ENCODE measurements around the gene SLC9A9. TPM values are rescaled to one million over a fixed set of nuclear protein-coding genes. Genes with fewer than 3 reads are reported as not detected.

Gene SLC9A9
- polyA plus RNA-seq, 1 donor from 2014 or later: 0.54 TPM

DNA sequence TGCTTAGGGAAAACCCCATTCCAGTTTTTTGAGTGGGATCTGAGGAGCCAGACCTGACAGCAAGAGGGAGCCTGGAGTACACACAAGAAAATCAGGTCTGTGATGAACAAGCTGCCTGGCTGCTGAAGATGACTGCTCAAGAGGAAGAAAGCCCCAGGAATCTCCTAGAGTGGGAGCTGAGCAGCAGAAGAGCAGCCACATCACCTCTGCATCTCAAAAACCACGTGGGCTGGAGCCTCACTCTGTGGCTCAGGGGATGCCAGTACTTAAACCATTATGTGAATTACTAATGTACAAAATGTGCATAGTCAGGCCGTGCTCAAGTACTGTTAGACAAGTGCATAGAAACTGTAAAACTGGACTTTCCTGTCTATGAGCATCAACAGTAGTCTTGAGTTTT is 52.4 kb downstream of the SLC9A9 start:
- H4K20me1 ChIP-seq (ENCODE audit: insufficient read depth): no peaks in the 10 kb centered on the region
- TF ChIP-seq EZH2 (IDR thresholded peaks at IDR 0.05; ENCODE audit: borderline replicate concordance, insufficient read depth, low read length, poor library complexity, severe bottlenecking) (no peak), MXI1 (conservative IDR thresholded peaks at IDR 0.05; ENCODE audit: poor library complexity, severe bottlenecking) (no peak), POLR2AphosphoS5 (IDR thresholded peaks at IDR 0.05) (no peak), RAD21 (conservative IDR thresholded peaks at IDR 0.05) (peak; percentile 18), EP300 (conservative IDR thresholded peaks at IDR 0.05; ENCODE audit: poor library complexity, severe bottlenecking) (no peak)
- TF ChIP-seq, protein P1, sequence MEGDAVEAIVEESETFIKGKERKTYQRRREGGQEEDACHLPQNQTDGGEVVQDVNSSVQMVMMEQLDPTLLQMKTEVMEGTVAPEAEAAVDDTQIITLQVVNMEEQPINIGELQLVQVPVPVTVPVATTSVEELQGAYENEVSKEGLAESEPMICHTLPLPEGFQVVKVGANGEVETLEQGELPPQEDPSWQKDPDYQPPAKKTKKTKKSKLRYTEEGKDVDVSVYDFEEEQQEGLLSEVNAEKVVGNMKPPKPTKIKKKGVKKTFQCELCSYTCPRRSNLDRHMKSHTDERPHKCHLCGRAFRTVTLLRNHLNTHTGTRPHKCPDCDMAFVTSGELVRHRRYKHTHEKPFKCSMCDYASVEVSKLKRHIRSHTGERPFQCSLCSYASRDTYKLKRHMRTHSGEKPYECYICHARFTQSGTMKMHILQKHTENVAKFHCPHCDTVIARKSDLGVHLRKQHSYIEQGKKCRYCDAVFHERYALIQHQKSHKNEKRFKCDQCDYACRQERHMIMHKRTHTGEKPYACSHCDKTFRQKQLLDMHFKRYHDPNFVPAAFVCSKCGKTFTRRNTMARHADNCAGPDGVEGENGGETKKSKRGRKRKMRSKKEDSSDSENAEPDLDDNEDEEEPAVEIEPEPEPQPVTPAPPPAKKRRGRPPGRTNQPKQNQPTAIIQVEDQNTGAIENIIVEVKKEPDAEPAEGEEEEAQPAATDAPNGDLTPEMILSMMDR (IDR thresholded peaks at IDR 0.05; ENCODE audit: poor library complexity, severe bottlenecking): peak; percentile 31
- no peak overlapping the region for H3K9ac ChIP-seq (ENCODE audit: low read length)
- no peaks in the 10 kb centered on the region for H3K9me2 ChIP-seq (ENCODE audit: insufficient read depth, low read length)
- H3K27me3 ChIP-seq (ENCODE audit: insufficient read depth, low read depth, low read length): no peaks in the 10 kb centered on the region
- no peaks in the 10 kb centered on the region for H3K36me3 ChIP-seq (ENCODE audit: insufficient read depth, low read length)
- H2AFZ ChIP-seq (ENCODE audit: low read depth, low read length): no peak overlapping the region
- no peak overlapping the region for H3K27ac ChIP-seq (ENCODE audit: low read length)
- no peak overlapping the region for H3K4me2 ChIP-seq (ENCODE audit: low read length)
- no peak overlapping the region for H3K4me3 ChIP-seq (ENCODE audit: low read length)
- no peaks in the 10 kb centered on the region for H3F3A ChIP-seq (ENCODE audit: insufficient read depth, low read length, poor library complexity, severe bottlenecking)
- no peaks in the 10 kb centered on the region for H3K79me2 ChIP-seq (replicated peaks; ENCODE audit: insufficient read depth, low read length)
- no peaks in the 10 kb centered on the region for H3K9me3 ChIP-seq (ENCODE audit: low read length)

DNA sequence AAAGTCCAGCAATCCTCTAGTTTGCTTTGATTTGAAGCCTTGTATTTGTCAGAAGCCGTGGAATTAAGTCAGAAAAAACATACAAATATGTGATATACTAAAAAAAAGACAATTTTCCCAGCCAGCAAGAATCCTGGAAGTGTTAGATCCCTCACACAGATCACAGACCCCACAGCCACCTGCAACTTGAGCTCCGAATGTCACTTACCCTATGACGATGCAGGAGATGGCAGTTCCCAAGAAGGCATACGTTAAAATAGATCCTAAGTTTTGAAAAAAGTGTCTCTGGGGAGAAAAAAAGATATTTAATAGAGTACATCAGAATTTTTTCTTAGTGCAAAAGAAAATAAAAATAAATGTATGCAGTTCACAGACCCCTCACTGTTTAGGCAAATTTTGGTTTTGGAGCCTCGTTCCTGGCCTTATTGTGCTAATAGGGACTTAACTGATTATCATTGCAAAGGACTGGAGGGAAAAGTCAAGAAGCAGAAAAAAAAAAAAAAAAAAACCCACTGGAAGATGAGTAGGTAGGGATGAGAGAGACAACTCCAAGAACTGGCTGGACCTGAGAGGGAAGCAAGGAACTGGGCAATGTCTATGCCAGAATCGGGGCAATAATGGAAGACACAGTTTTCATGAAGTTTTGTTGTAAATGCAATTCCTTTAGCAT is 53.3 kb downstream of the SLC9A9 start:
- H3K27ac ChIP-seq (ENCODE audit: low read length): no peak overlapping the region
- no peak overlapping the region for H3K4me2 ChIP-seq (ENCODE audit: low read length)

More for the DNA sequence above, 53.3 kb downstream of the SLC9A9 start:
- Histone ChIP-seq H3K9me3 (ENCODE audit: low read length) (no peaks in the 10 kb centered on the region), H3K79me2 (replicated peaks; ENCODE audit: insufficient read depth, low read length) (no peaks in the 10 kb centered on the region), H2AFZ (ENCODE audit: low read depth, low read length) (no peak overlapping the region), H3K27me3 (ENCODE audit: insufficient read depth, low read depth, low read length) (no peaks in the 10 kb centered on the region), H3K9ac (ENCODE audit: low read length) (no peak overlapping the region), H3K4me3 (ENCODE audit: low read length) (no peak overlapping the region), H3F3A (ENCODE audit: insufficient read depth, low read length, poor library complexity, severe bottlenecking) (no peaks in the 10 kb centered on the region), H3K9me2 (ENCODE audit: insufficient read depth, low read length) (no peaks in the 10 kb centered on the region), H3K36me3 (ENCODE audit: insufficient read depth, low read length) (no peaks in the 10 kb centered on the region), H4K20me1 (ENCODE audit: insufficient read depth) (no peaks in the 10 kb centered on the region)
- TF ChIP-seq, protein P1 (IDR thresholded peaks at IDR 0.05; ENCODE audit: poor library complexity, severe bottlenecking): no peak
- TF ChIP-seq SMC3 (conservative IDR thresholded peaks at IDR 0.05; ENCODE audit: poor library complexity): no peak
- TF ChIP-seq, protein P2, sequence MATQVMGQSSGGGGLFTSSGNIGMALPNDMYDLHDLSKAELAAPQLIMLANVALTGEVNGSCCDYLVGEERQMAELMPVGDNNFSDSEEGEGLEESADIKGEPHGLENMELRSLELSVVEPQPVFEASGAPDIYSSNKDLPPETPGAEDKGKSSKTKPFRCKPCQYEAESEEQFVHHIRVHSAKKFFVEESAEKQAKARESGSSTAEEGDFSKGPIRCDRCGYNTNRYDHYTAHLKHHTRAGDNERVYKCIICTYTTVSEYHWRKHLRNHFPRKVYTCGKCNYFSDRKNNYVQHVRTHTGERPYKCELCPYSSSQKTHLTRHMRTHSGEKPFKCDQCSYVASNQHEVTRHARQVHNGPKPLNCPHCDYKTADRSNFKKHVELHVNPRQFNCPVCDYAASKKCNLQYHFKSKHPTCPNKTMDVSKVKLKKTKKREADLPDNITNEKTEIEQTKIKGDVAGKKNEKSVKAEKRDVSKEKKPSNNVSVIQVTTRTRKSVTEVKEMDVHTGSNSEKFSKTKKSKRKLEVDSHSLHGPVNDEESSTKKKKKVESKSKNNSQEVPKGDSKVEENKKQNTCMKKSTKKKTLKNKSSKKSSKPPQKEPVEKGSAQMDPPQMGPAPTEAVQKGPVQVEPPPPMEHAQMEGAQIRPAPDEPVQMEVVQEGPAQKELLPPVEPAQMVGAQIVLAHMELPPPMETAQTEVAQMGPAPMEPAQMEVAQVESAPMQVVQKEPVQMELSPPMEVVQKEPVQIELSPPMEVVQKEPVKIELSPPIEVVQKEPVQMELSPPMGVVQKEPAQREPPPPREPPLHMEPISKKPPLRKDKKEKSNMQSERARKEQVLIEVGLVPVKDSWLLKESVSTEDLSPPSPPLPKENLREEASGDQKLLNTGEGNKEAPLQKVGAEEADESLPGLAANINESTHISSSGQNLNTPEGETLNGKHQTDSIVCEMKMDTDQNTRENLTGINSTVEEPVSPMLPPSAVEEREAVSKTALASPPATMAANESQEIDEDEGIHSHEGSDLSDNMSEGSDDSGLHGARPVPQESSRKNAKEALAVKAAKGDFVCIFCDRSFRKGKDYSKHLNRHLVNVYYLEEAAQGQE (IDR thresholded peaks at IDR 0.05; ENCODE audit: borderline replicate concordance): no peak
- no peak for TF ChIP-seq EZH2 (IDR thresholded peaks at IDR 0.05; ENCODE audit: borderline replicate concordance, insufficient read depth, low read length, poor library complexity, severe bottlenecking)
- no peak for TF ChIP-seq RAD21 (conservative IDR thresholded peaks at IDR 0.05)
- no peak for TF ChIP-seq MXI1 (conservative IDR thresholded peaks at IDR 0.05; ENCODE audit: poor library complexity, severe bottlenecking)
- TF ChIP-seq EP300 (conservative IDR thresholded peaks at IDR 0.05; ENCODE audit: poor library complexity, severe bottlenecking): no peak
- TF ChIP-seq TAF1 (IDR thresholded peaks at IDR 0.05; ENCODE audit: low read depth): no peak
- TF ChIP-seq POLR2AphosphoS5 (IDR thresholded peaks at IDR 0.05): no peak
